Mesothelial cell of epicardium (in vitro differentiated cells): ENCODE results near the gene DEAF1. TPM values are rescaled to one million over a fixed set of nuclear protein-coding genes. Genes with fewer than 3 reads are reported as not detected.
"Not testable (repeated sequence)": the region's sequence is repeated elsewhere in the genome, so short reads cannot be mapped to it uniquely, and the experiment has no call there.

Experiments used
- DNase-seq, 2 experiments: peaks; one replicate each; pipeline ENCODE4 v3.0.0; 2021; ENCODE audit warnings: low spot score in 2 of 2; ENCODE audit not compliant: unreplicated experiment in 2 of 2
- H3K27ac Mint-ChIP-seq: 2 replicates; pipeline ENCODE4 v1.8.0; 2021; ENCODE audit warnings: mixed read lengths
- H3K27me3 Mint-ChIP-seq: 2 replicates; pipeline ENCODE4 v1.8.0; 2021; ENCODE audit warnings: low read depth, mixed read lengths
- H3K36me3 Mint-ChIP-seq: 2 replicates; pipeline ENCODE4 v1.8.0; 2021; ENCODE audit warnings: mixed read lengths
- H3K4me1 Mint-ChIP-seq: 2 replicates; pipeline ENCODE4 v1.8.0; 2021; ENCODE audit warnings: mixed read lengths
- H3K4me3 Mint-ChIP-seq: 2 replicates; pipeline ENCODE4 v1.8.0; 2021; ENCODE audit warnings: mild to moderate bottlenecking, moderate library complexity, mixed read lengths
- H3K9me3 Mint-ChIP-seq: 2 replicates; pipeline ENCODE4 v1.8.0; 2021; ENCODE audit warnings: mixed read lengths
- total RNA-seq: library from RNA; stranded (reverse); gene quantifications from 3 replicates; pipeline ENCODE4 v1.2.1, GENCODE V29; 2021
- TF ChIP-seq, protein P1 (sequence below): fragments of 200-600 bp; sonication (generic); IDR thresholded peaks from one replicate; pipeline ENCODE4 v1.5.0; 2021; ENCODE audit warnings: antibody characterized with exemption; ENCODE audit not compliant: unreplicated experiment

The DEAF1 gene
- total RNA-seq, result 59.6 to 64.9 TPM (median 64.0 TPM) in 3 replicates

DNA sequence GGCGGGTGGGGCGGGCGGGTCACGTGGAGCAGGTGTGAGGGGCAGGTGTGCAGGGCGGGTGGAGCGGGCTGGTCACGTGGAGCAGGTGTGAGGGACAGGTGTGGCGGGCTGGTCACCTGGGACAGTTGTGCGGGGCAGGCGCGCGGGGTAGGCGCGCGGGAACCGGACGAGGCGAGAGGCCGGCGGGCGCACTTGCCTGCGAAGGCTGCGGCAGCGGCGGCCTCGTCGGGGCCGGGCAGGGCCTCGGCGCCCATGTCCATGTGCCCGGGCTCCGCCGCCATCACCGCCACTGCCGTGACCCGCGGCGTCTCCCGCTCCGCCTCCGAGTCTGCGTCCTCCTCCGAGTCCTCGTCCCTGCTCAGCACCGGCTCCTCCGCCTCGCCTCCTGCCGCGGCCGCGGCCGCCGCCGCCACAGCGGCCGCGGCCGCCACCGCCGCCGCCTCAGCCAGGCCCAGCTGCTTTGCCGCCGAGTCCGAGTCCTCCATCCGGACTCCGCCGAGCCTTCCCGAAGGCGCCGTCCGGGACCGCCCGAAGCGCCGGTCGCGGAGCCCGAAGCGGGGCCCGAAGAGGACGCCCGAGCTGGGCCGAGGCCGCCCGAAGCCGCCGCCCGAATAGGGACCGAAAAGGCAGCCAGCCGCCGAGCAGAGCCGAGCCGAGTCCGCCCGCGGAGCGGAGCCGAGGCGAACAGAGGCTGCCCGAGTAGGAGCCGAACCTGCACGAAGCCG lies at the start of gene DEAF1:
Gene DEAF1, minus strand, starts transcription at position 660 of the 725 bp plus-strand sequence. Its CDS starts 175 bp downstream, at position 485.
- TF ChIP-seq, protein P1, sequence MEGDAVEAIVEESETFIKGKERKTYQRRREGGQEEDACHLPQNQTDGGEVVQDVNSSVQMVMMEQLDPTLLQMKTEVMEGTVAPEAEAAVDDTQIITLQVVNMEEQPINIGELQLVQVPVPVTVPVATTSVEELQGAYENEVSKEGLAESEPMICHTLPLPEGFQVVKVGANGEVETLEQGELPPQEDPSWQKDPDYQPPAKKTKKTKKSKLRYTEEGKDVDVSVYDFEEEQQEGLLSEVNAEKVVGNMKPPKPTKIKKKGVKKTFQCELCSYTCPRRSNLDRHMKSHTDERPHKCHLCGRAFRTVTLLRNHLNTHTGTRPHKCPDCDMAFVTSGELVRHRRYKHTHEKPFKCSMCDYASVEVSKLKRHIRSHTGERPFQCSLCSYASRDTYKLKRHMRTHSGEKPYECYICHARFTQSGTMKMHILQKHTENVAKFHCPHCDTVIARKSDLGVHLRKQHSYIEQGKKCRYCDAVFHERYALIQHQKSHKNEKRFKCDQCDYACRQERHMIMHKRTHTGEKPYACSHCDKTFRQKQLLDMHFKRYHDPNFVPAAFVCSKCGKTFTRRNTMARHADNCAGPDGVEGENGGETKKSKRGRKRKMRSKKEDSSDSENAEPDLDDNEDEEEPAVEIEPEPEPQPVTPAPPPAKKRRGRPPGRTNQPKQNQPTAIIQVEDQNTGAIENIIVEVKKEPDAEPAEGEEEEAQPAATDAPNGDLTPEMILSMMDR, result no peak
- no peaks in the 10 kb centered on the region for H3K9me3 Mint-ChIP-seq
- H3K4me3 Mint-ChIP-seq, result peak within 1 kb of the TSS; percentile 82
- H3K36me3 Mint-ChIP-seq, result peaks cover 3% of the 10 kb centered on the region
- peak within 1 kb of the TSS; percentile 97 for H3K27ac Mint-ChIP-seq
- no peaks in the 10 kb centered on the region for H3K27me3 Mint-ChIP-seq
- peaks cover 49% of the 10 kb centered on the region for H3K4me1 Mint-ChIP-seq
- peak; percentile 99 to 100 for DNase-seq

DNA sequence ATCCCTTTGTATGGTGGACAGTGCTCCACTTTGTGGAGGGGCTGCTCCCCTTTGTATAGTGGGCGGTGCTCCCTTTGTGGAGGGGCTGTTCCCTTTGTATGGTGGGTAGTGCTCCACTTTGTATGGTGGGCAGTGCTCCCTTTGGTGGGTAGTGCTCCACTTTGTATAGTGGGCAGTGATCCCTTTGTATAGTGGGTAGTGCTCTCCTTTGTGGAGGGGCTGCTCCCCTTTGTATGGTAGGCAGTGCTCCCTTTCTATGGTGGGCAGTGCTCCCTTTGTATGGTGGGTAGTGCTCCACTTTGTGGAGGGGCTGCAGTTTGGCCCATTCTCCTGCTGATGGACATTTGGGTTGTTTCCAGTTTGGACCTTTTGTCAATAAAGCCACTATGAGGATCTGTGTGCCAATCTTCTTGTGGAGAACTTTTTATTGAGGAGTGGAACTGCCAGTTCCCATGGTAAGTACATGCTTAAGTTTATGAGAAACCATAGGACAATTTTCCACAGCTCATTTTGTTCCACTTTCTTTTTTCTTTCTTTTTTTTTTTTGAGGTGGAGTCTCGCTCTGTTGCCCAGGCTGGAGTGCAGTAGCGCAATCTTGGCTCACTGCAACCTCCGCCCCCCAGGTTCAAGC lies 47.7 kb upstream of the DEAF1 start:
- TF ChIP-seq, protein P1, result no peak
- no peaks in the 10 kb centered on the region for H3K36me3 Mint-ChIP-seq
- H3K4me1 Mint-ChIP-seq, result peaks cover 9% of the 10 kb centered on the region
- H3K27ac Mint-ChIP-seq, result no peak overlapping the region
- no peak overlapping the region for H3K4me3 Mint-ChIP-seq
- H3K9me3 Mint-ChIP-seq, result no peaks in the 10 kb centered on the region
- no peak for DNase-seq
- no peaks in the 10 kb centered on the region for H3K27me3 Mint-ChIP-seq

GRCh38 chr11:742156-742546 lies 47.1 kb upstream of the DEAF1 start:
- H3K9me3 Mint-ChIP-seq, result no peaks in the 10 kb centered on the region
- no peak for DNase-seq
- H3K27me3 Mint-ChIP-seq, result no peaks in the 10 kb centered on the region
- H3K27ac Mint-ChIP-seq, result no peak overlapping the region
- no peak overlapping the region for H3K4me3 Mint-ChIP-seq
- H3K36me3 Mint-ChIP-seq, result no peaks in the 10 kb centered on the region
- TF ChIP-seq, protein P1, result no peak
- peaks cover 14% of the 10 kb centered on the region for H3K4me1 Mint-ChIP-seq

GRCh38 chr11:737899-738298 lies 42.9 kb upstream of the DEAF1 start:
- Mint-ChIP-seq H3K27ac (peak overlapping the region; percentile 14), H3K4me1 (peaks cover 12% of the 10 kb centered on the region)
- not testable (repeated sequence) for H3K9me3 Mint-ChIP-seq, H3K27me3 Mint-ChIP-seq, H3K4me3 Mint-ChIP-seq, H3K36me3 Mint-ChIP-seq, DNase-seq

DNA sequence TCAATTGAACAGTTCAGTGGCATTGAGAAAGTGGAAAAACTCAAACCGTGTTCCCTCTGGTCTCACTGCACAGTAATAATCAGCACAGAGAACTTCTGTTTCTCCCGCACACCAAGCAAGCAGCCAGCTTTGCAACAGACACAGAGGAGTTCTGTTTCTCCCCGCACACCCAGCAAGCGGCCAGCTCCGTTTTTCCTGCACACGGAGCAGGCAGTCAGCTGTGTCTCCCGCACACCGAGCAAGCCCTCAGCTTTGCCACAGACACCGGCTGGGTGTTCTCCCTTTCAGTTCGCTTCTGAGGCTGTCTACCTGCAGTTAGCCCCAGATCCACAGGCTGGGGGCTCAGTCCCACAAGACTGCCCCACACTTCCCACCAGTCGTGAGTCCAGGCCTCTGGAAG lies 42.3 kb upstream of the DEAF1 start:
- Mint-ChIP-seq H3K27me3 (no peaks in the 10 kb centered on the region), H3K36me3 (peaks cover 3% of the 10 kb centered on the region), H3K27ac (peak overlapping the region; percentile 14), H3K9me3 (no peaks in the 10 kb centered on the region), H3K4me1 (peaks cover 12% of the 10 kb centered on the region), H3K4me3 (peak overlapping the region; percentile 33)
- DNase-seq, result no peak
- TF ChIP-seq, protein P1, result no peak

- not testable (repeated sequence) for H3K27me3 Mint-ChIP-seq, H3K4me3 Mint-ChIP-seq, H3K27ac Mint-ChIP-seq, H3K9me3 Mint-ChIP-seq, H3K36me3 Mint-ChIP-seq, DNase-seq
- peaks cover 12% of the 10 kb centered on the region for H3K4me1 Mint-ChIP-seq
Observed at GRCh38 chr11:734541-734940, 39.5 kb upstream of the DEAF1 start.
